ENCODE results near the gene FOXP1. TPM values are rescaled to one million over a fixed set of nuclear protein-coding genes. Genes with fewer than 3 reads are reported as not detected.

The FOXP1 gene
- total RNA-seq, 1 donor from 2014 or later: 107 TPM

- Mint-ChIP-seq H3K4me1 (ENCODE audit: low read depth, unreplicated experiment) (peaks cover 36% of the 10 kb centered on the region), H3K9me3 (ENCODE audit: unreplicated experiment) (no peaks in the 10 kb centered on the region), H3K27me3 (ENCODE audit: low read depth, unreplicated experiment) (no peaks in the 10 kb centered on the region), H3K4me3 (ENCODE audit: unreplicated experiment) (no peak overlapping the region), H3K36me3 (ENCODE audit: low read depth, unreplicated experiment) (peaks cover 23% of the 10 kb centered on the region), H3K27ac (ENCODE audit: unreplicated experiment) (peak overlapping the region; percentile 49)
- Histone ChIP-seq H2AFZ (ENCODE audit: low read depth, low read length) (no peak overlapping the region), H4K20me1 (ENCODE audit: insufficient read depth, low read length) (peaks cover 35% of the 10 kb centered on the region), H3K4me3 (ENCODE audit: insufficient read depth, low read depth, low read length) (no peak overlapping the region), H3K4me1 (ENCODE audit: insufficient read depth, low read length) (peaks cover 4% of the 10 kb centered on the region), H3K27ac (ENCODE audit: low read depth, low read length) (no peak overlapping the region), H3K9me3 (ENCODE audit: insufficient read depth, low read depth, low read length) (no peaks in the 10 kb centered on the region), H3K79me2 (ENCODE audit: insufficient read depth, low read length) (peaks cover 93% of the 10 kb centered on the region), H3K4me2 (ENCODE audit: low read length) (no peak overlapping the region), H3K27me3 (ENCODE audit: insufficient read depth, low read length) (no peaks in the 10 kb centered on the region), H3K9ac (ENCODE audit: low read length) (no peak overlapping the region), H3K36me3 (ENCODE audit: insufficient read depth, low read length) (peaks cover 16% of the 10 kb centered on the region)
- FAIRE-seq (no peak), DNase-seq (ENCODE audit: low read depth) (peak; percentile 31)
- TF ChIP-seq EZH2 (IDR thresholded peaks at IDR 0.05; ENCODE audit: insufficient read depth, low read length): no peak
- no peak for TF ChIP-seq CTCF (IDR thresholded peaks at IDR 0.05; ENCODE audit: insufficient read depth, low read depth, low read length)
These were observed 22.9 kb downstream of the FOXP1 start for GRCh38 chr3:71560665-71561064.

GRCh38 chr3:71559578-71560162 is 23.9 kb downstream of the FOXP1 start:
- H4K20me1 ChIP-seq (ENCODE audit: insufficient read depth, low read length): peaks cover 27% of the 10 kb centered on the region
- DNase-seq (ENCODE audit: low read depth) (no peak), FAIRE-seq (no peak)
- Mint-ChIP-seq H3K4me3 (ENCODE audit: unreplicated experiment) (no peak overlapping the region), H3K27me3 (ENCODE audit: low read depth, unreplicated experiment) (no peaks in the 10 kb centered on the region), H3K9me3 (ENCODE audit: unreplicated experiment) (no peaks in the 10 kb centered on the region), H3K27ac (ENCODE audit: unreplicated experiment) (peak overlapping the region; percentile 93), H3K36me3 (ENCODE audit: low read depth, unreplicated experiment) (peaks cover 17% of the 10 kb centered on the region), H3K4me1 (ENCODE audit: low read depth, unreplicated experiment) (peaks cover 36% of the 10 kb centered on the region)
- no peak overlapping the region for H2AFZ ChIP-seq (ENCODE audit: low read depth, low read length)
- H3K79me2 ChIP-seq (ENCODE audit: insufficient read depth, low read length): peaks cover 93% of the 10 kb centered on the region
- peak overlapping the region; percentile 13 for H3K27ac ChIP-seq (ENCODE audit: low read depth, low read length)
- H3K27me3 ChIP-seq (ENCODE audit: insufficient read depth, low read length): no peaks in the 10 kb centered on the region
- H3K36me3 ChIP-seq (ENCODE audit: insufficient read depth, low read length): peaks cover 10% of the 10 kb centered on the region
- no peak overlapping the region for H3K4me3 ChIP-seq (ENCODE audit: insufficient read depth, low read depth, low read length)
- peaks cover 4% of the 10 kb centered on the region for H3K4me1 ChIP-seq (ENCODE audit: insufficient read depth, low read length)
- no peak overlapping the region for H3K9ac ChIP-seq (ENCODE audit: low read length)
- peak overlapping the region; percentile 14 for H3K4me2 ChIP-seq (ENCODE audit: low read length)
- no peaks in the 10 kb centered on the region for H3K9me3 ChIP-seq (ENCODE audit: insufficient read depth, low read depth, low read length)
- TF ChIP-seq EZH2 (IDR thresholded peaks at IDR 0.05; ENCODE audit: insufficient read depth, low read length): no peak
- no peak for TF ChIP-seq CTCF (IDR thresholded peaks at IDR 0.05; ENCODE audit: insufficient read depth, low read depth, low read length)

- Histone ChIP-seq H4K20me1 (ENCODE audit: insufficient read depth, low read length) (peaks cover 22% of the 10 kb centered on the region), H3K27ac (ENCODE audit: low read depth, low read length) (no peak overlapping the region), H3K4me1 (ENCODE audit: insufficient read depth, low read length) (peaks cover 4% of the 10 kb centered on the region), H3K36me3 (ENCODE audit: insufficient read depth, low read length) (peaks cover 9% of the 10 kb centered on the region), H3K4me3 (ENCODE audit: insufficient read depth, low read depth, low read length) (no peak overlapping the region), H3K79me2 (ENCODE audit: insufficient read depth, low read length) (peaks cover 93% of the 10 kb centered on the region), H3K4me2 (ENCODE audit: low read length) (no peak overlapping the region), H3K9ac (ENCODE audit: low read length) (no peak overlapping the region), H3K27me3 (ENCODE audit: insufficient read depth, low read length) (no peaks in the 10 kb centered on the region), H3K9me3 (ENCODE audit: insufficient read depth, low read depth, low read length) (no peaks in the 10 kb centered on the region), H2AFZ (ENCODE audit: low read depth, low read length) (no peak overlapping the region)
- H3K27me3 Mint-ChIP-seq (ENCODE audit: low read depth, unreplicated experiment): no peaks in the 10 kb centered on the region
- FAIRE-seq: no peak
- no peak overlapping the region for H3K4me3 Mint-ChIP-seq (ENCODE audit: unreplicated experiment)
- H3K4me1 Mint-ChIP-seq (ENCODE audit: low read depth, unreplicated experiment): peaks cover 32% of the 10 kb centered on the region
- peaks cover 12% of the 10 kb centered on the region for H3K36me3 Mint-ChIP-seq (ENCODE audit: low read depth, unreplicated experiment)
- no peak for TF ChIP-seq EZH2 (IDR thresholded peaks at IDR 0.05; ENCODE audit: insufficient read depth, low read length)
- no peak for TF ChIP-seq CTCF (IDR thresholded peaks at IDR 0.05; ENCODE audit: insufficient read depth, low read depth, low read length)
- H3K9me3 Mint-ChIP-seq (ENCODE audit: unreplicated experiment): no peaks in the 10 kb centered on the region
- H3K27ac Mint-ChIP-seq (ENCODE audit: unreplicated experiment): peak overlapping the region; percentile 93
- no peak for DNase-seq (ENCODE audit: low read depth)
These were observed 24.5 kb downstream of the FOXP1 start for GRCh38 chr3:71559021-71559420.

All from astrocyte (in vitro differentiated cells and primary cell).